GM12891 (cell line): ENCODE measurements around the gene NOTCH2.
"Not testable (repeated sequence)": the region's sequence is repeated elsewhere in the genome, so short reads cannot be mapped to it uniquely, and the experiment has no call there.

Source experiments
- POLR2A ChIP-seq: IDR thresholded peaks from 2 replicates; pipeline ENCODE4 v1.6.1; 2011; ENCODE audit warnings: low read depth, low read length, control low read depth
- POLR2AphosphoS5 ChIP-seq: IDR thresholded peaks from 2 replicates; pipeline ENCODE4 v1.6.1; 2011; ENCODE audit warnings: low read depth, low read length, control low read depth

DNA sequence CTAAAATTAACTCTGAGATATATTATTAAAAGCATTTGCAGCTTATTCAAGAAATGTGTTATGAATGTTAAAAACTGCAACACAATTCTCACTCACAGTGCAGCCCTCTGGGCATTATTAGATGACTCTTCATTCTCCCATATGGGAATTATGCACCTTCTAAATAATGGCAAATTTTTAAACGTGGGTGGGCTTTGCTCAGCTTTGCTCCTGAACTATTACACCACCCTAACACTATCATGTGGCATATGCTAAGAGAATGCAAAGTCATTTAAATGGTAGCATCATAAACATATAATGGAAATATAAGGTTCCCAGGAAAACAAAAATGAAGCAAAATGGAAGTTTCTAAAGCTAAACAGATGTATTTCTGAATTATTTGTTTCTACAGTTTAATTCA, 61.6 kb downstream of the NOTCH2 start:
- not testable (repeated sequence) for TF ChIP-seq POLR2AphosphoS5, POLR2A
